Endothelial cell of umbilical vein (primary cell): ENCODE results near the gene SCN2B.

Source experiments
- CTCF ChIP-seq, 2 donors: IDR thresholded peaks; 1 replicate in 1 of 2; 2 replicates in 1 of 2; pipeline ENCODE4 v1.5.1; 2011; ENCODE audit warnings: low read length in 2 of 2, mild to moderate bottlenecking in 2 of 2, moderate library complexity in 2 of 2, control low read depth in 1 of 2, inconsistent platforms in 1 of 2, low read depth in 1 of 2; ENCODE audit not compliant: insufficient read depth in 1 of 2; ENCODE audit errors: extremely low read depth in 1 of 2
- EZH2 ChIP-seq: IDR thresholded peaks from 2 replicates; pipeline ENCODE4 v1.6.1; 2012; ENCODE audit warnings: borderline replicate concordance, low read depth, mild to moderate bottlenecking, moderate library complexity, low read length, inconsistent platforms; ENCODE audit not compliant: severe bottlenecking
- FOS ChIP-seq: IDR thresholded peaks from 2 replicates; pipeline ENCODE4 v1.6.1; 2011; ENCODE audit warnings: mild to moderate bottlenecking, low read length, moderate library complexity, borderline replicate concordance; ENCODE audit not compliant: insufficient read depth
- MAX ChIP-seq: IDR thresholded peaks from 2 replicates; pipeline ENCODE4 v1.6.1; 2011; ENCODE audit not compliant: insufficient read depth, insufficient read length
- MYC ChIP-seq: IDR thresholded peaks from one replicate; pipeline ENCODE4 v1.6.1; 2011; ENCODE audit warnings: mild to moderate bottlenecking, low read depth, low read length
- POLR2A ChIP-seq: IDR thresholded peaks from 2 replicates; pipeline ENCODE4 v1.6.1; 2012; ENCODE audit warnings: low read depth, mild to moderate bottlenecking, control low read depth, low read length
- POLR2AphosphoS5 ChIP-seq: IDR thresholded peaks from 2 replicates; pipeline ENCODE4 v1.6.1; 2012; ENCODE audit warnings: low read depth, mild to moderate bottlenecking, control low read depth, low read length, moderate library complexity; ENCODE audit not compliant: insufficient read depth

- TF ChIP-seq EZH2, result no peak
- no peak for TF ChIP-seq MAX
- no peak for TF ChIP-seq CTCF (IDR thresholded peaks at IDR 0.05; ENCODE audit: extremely low read depth in 1 of 2, insufficient read depth in 1 of 2, low read depth in 1 of 2, low read length in 2 of 2)
- TF ChIP-seq POLR2AphosphoS5, result no peak
- no peak for TF ChIP-seq POLR2A
- no peak for TF ChIP-seq MYC
- TF ChIP-seq FOS, result no peak
Observed at GRCh38 chr11:118170882-118171268, 5.6 kb downstream of the SCN2B start.
